WI38 (cell line): Measurements from ENCODE around the gene TDRD3.
A peak's percentile ranks its signal among the peaks of the same experiment; 100 is the strongest.

Source experiments
- H3K4me3 ChIP-seq: 2 replicates; pipeline ENCODE4 v1.5.1; 2011; ENCODE audit warnings: low read depth, mild to moderate bottlenecking, control low read depth, low read length
- CTCF ChIP-seq: IDR thresholded peaks from 2 replicates; pipeline ENCODE4 v1.5.1; 2012; ENCODE audit warnings: low read depth, mild to moderate bottlenecking, control low read depth, low read length

Gene TDRD3

GRCh38 chr13:60574735-60575134, 177.7 kb downstream of the TDRD3 start:
- TF ChIP-seq CTCF, result no peak
- no peak overlapping the region for H3K4me3 ChIP-seq

- no peak overlapping the region for H3K4me3 ChIP-seq
- TF ChIP-seq CTCF, result no peak
Observed at GRCh38 chr13:60575142-60575541, 178.1 kb downstream of the TDRD3 start.

GRCh38 chr13:60577761-60578160, 180.7 kb downstream of the TDRD3 start:
- no peak overlapping the region for H3K4me3 ChIP-seq
- no peak for TF ChIP-seq CTCF

GRCh38 chr13:60583196-60583888, 186.3 kb downstream of the TDRD3 start:
- 0 out of 2 replicates have a peak overlapping the region, but pooled peaks have one; percentile 3 for H3K4me3 ChIP-seq
- no peak for TF ChIP-seq CTCF

DNA sequence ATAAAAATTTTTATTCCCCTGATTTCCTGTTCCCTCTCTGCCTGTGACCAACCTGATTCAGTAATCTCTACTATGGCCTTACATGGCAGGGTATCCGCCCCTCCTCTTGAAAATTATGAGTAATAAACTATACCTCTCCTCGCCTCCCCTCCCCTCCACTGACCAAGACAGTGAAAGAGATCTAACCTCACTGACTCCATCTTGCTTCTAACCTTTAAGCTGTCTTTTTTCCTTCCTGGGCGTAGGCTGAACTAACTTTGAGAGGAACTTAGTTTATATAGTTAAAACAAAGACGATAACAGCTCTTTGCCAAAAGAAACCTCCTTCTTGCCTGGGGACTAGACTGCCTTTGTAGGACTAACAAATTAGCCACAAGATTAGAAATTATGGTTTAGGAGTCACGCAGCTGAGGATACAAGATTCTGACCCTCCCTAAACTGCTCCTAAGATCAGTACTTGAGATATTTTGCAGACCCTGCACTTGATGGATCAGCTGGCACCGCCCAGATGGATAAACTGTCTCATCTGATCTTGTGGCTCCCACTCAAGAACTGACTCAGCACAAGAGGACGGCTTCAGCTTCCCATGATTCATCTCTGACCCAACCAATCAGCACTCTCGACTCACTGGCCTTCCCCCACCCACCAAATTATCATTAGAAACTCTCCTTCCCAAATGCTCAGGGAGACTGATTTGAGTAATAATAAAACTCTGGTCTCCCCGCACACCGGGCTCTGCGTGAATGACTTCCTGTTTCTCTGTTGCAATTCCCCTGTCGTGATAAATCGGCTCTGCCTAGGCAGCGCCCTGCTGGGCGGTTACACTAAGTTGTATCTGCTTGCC, 187.1 kb downstream of the TDRD3 start:
- no peak for TF ChIP-seq CTCF

DNA sequence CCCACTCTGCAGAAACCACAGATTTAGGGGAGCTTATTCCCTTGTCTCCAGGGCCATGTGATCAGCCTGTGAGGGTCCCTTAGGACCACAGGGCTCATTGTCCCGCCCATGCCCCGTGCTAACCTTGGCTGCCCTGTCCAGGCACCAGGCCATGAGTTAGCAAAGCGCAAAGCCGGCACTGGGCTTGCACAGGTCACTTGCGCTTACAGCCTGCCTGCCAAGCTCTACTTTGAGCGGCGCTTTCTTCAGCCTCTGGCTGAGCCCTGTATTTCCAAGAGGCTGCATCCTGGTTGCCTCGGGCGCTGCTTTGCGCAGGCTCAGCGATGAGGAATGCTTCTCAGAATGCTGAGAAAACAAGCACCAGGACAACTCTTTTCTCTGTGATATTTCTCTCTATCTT, 188.0 kb downstream of the TDRD3 start:
- no peak for TF ChIP-seq CTCF
- no peak overlapping the region for H3K4me3 ChIP-seq

More for the DNA sequence above, 187.1 kb downstream of the TDRD3 start:
- no peak overlapping the region for H3K4me3 ChIP-seq
